ENCODE measurements around the gene RELN. TPM values are rescaled to one million over a fixed set of nuclear protein-coding genes. Genes with fewer than 3 reads are reported as not detected.

The RELN gene
- total and polyA plus RNA-seq, 2 of the 13 experiments (the other 11 are each of a cell fraction or from before 2014, with no cell fraction given): 315 to 332 TPM

GRCh38 chr7:103773726-103774125, 215.7 kb downstream of the RELN start:
- Histone ChIP-seq H3K27me3 (ENCODE audit: control insufficient read depth in 1 of 2, insufficient read depth in 2 of 2, low read length in 2 of 2) (no peaks in the 10 kb centered on the region), H4K20me1 (ENCODE audit: insufficient read depth, low read length) (no peaks in the 10 kb centered on the region), H3K4me1 (ENCODE audit: insufficient read depth, low read length) (no peaks in the 10 kb centered on the region), H3K27ac (ENCODE audit: extremely low read length, insufficient read depth, low read length) (no peak overlapping the region), H3K79me2 (ENCODE audit: insufficient read depth, low read length) (no peaks in the 10 kb centered on the region), H3K9me3 (ENCODE audit: low read length) (no peaks in the 10 kb centered on the region), H3K4me2 (ENCODE audit: low read depth, low read length) (no peak overlapping the region), H3K9ac (ENCODE audit: insufficient read depth, low read depth, low read length) (no peak overlapping the region), H3K36me3 (replicated peaks in 1 of 2; ENCODE audit: control insufficient read depth in 1 of 2, insufficient read depth in 2 of 2, low read length in 2 of 2) (no peaks in the 10 kb centered on the region), H3K4me3 (replicated peaks in 1 of 3; ENCODE audit: insufficient read depth in 1 of 3, low read depth in 2 of 3, low read length in 3 of 3) (no peak overlapping the region), H2AFZ (ENCODE audit: low read length) (no peak overlapping the region)
- no peak for DNase-seq (ENCODE audit: low spot score)
- no peak for ATAC-seq
- TF ChIP-seq CCDC6 (CRISPR knock-in tag; IDR thresholded peaks at IDR 0.05): no peak
- no peak for TF ChIP-seq TBX2 (CRISPR knock-in tag; IDR thresholded peaks at IDR 0.05; ENCODE audit: borderline replicate concordance)
- no peak for TF ChIP-seq GATA4 (IDR thresholded peaks at IDR 0.05; ENCODE audit: borderline replicate concordance, low read depth)
- no peak for TF ChIP-seq TSC22D2 (CRISPR knock-in tag; IDR thresholded peaks at IDR 0.05; ENCODE audit: borderline replicate concordance)
- no peak for TF ChIP-seq HCFC1 (IDR thresholded peaks at IDR 0.05; ENCODE audit: low read depth, low read length)
- FAIRE-seq: no peak
- POLR2A ChIA-PET: no interaction called here
- CTCF ChIA-PET (ENCODE audit: low intra/inter-chr PET ratio, low total read pairs): no interaction called here
- no TSS peak for BruUV-seq (replicated peaks)
- WGBS (ENCODE audit: low lambda C conversion rate): 85% methylated on average over 7 of the region's 7 CpGs
- in situ Hi-C loops (cut with HindIII; ENCODE audit: extremely low pct_ligation_motif_present, low pct_unique_long_range_greater_than_20kb): no loop called here
- intact Hi-C loops (cut with micrococcal nuclease; ENCODE audit: unreplicated experiment): no loop called here

DNA sequence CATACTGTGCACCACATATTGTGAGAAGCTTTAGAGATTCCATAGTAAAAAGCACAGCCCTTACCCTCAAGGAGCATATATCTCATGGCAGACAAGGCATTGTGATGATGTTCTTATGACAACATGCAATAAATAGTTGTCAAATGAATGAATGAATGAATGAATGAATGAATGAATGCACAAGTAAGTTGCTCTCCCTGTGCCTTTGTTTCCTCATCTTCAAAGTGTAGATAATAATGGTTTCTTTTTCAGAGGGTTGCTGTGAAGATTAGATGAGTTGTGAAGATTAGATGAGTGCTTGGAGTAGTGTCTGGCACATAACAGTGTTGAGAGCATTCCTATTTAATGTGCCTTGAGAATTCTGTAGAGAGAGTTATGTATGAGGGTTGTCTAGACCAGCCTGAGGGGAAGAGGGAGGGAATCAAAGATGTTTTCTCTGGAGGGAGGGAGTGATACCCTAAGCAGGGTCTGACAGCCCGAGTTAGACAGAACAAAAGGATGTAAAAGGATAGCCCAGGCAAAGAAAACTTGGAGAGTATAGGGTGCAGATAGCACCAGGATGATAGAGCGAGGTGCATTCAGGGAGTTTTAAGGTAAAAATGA, 217.2 kb downstream of the RELN start:
- FAIRE-seq: no peak
- TF ChIP-seq MBD4 (IDR thresholded peaks at IDR 0.05; ENCODE audit: borderline replicate concordance, low read length) (no peak), ZNF24 (IDR thresholded peaks at IDR 0.05) (peak; percentile 69; the same call in 1 of the 2 replicates)
- no peak overlapping the region for H3K4me3 ChIP-seq (replicated peaks in 1 of 3; ENCODE audit: insufficient read depth in 1 of 3, low read depth in 2 of 3, low read length in 3 of 3)
- H3K4me2 ChIP-seq (ENCODE audit: low read depth, low read length): no peak overlapping the region
- POLR2A ChIA-PET: no interaction called here
- whole genome bisulfite sequencing (ENCODE audit: low lambda C conversion rate): 77% methylated on average over 2 of the region's 2 CpGs
- H3K27me3 ChIP-seq (ENCODE audit: control insufficient read depth in 1 of 2, insufficient read depth in 2 of 2, low read length in 2 of 2): no peaks in the 10 kb centered on the region
- no peak overlapping the region for H2AFZ ChIP-seq (ENCODE audit: low read length)
- H3K4me1 ChIP-seq (ENCODE audit: insufficient read depth, low read length): no peaks in the 10 kb centered on the region
- H3K27ac ChIP-seq (ENCODE audit: extremely low read length, insufficient read depth, low read length): no peak overlapping the region
- H3K9ac ChIP-seq (ENCODE audit: insufficient read depth, low read depth, low read length): no peak overlapping the region
- CTCF ChIA-PET (ENCODE audit: low intra/inter-chr PET ratio, low total read pairs): no interaction called here
- H4K20me1 ChIP-seq (ENCODE audit: insufficient read depth, low read length): no peaks in the 10 kb centered on the region
- intact Hi-C loops (cut with micrococcal nuclease; ENCODE audit: unreplicated experiment): no loop called here
- no TSS peak for BruUV-seq (replicated peaks)
- H3K79me2 ChIP-seq (ENCODE audit: insufficient read depth, low read length): no peaks in the 10 kb centered on the region
- in situ Hi-C loops (cut with HindIII; ENCODE audit: extremely low pct_ligation_motif_present, low pct_unique_long_range_greater_than_20kb): no loop called here
- no peaks in the 10 kb centered on the region for H3K36me3 ChIP-seq (replicated peaks in 1 of 2; ENCODE audit: control insufficient read depth in 1 of 2, insufficient read depth in 2 of 2, low read length in 2 of 2)
- no peaks in the 10 kb centered on the region for H3K9me3 ChIP-seq (ENCODE audit: low read length)
- no peak; the same call in 2 of the 3 replicates for ATAC-seq
- no peak for DNase-seq (ENCODE audit: low spot score)
